CD14-positive monocyte (primary cell): ENCODE data around the gene KRTAP6-2. TPM values are rescaled to one million over a fixed set of nuclear protein-coding genes. Genes with fewer than 3 reads are reported as not detected.

Experiments used
- DNase-seq, 3 donors: peaks; one replicate each; pipeline ENCODE4 v3.0.0-alpha.2; 2011 to 2022
- H2AFZ ChIP-seq: 2 replicates; pipeline ENCODE4 v1.6.0; 2012; ENCODE audit warnings: mild to moderate bottlenecking, low read depth, low read length, inconsistent platforms; ENCODE audit not compliant: insufficient read depth, poor library complexity, severe bottlenecking
- H3K27ac ChIP-seq, 2 donors: 1 replicate in 1 of 2; 2 replicates in 1 of 2; pipeline ENCODE4 v1.5.1; 2012 to 2013; ENCODE audit warnings: low read length in 2 of 2, control low read depth in 1 of 2, inconsistent platforms in 1 of 2, low read depth in 1 of 2, mild to moderate bottlenecking in 1 of 2
- H3K27me3 ChIP-seq, 2 donors: one replicate each; pipeline versions ENCODE4 v1.6.0 to v1.6.1; 2011 to 2013; ENCODE audit warnings: low read length in 2 of 2; ENCODE audit not compliant: control insufficient read depth in 2 of 2, insufficient read depth in 2 of 2
- H3K36me3 ChIP-seq, 2 donors: replicated peaks in 1 of 2; 1 replicate in 1 of 2; 2 replicates in 1 of 2; pipeline versions ENCODE4 v1.5.1 to v1.6.1; 2012 to 2013; ENCODE audit warnings: low read length in 2 of 2, control low read depth in 1 of 2, inconsistent platforms in 1 of 2, mild to moderate bottlenecking in 1 of 2; ENCODE audit not compliant: insufficient read depth in 2 of 2, control insufficient read depth in 1 of 2
- H3K4me1 ChIP-seq, 2 donors: 1 replicate in 1 of 2; 2 replicates in 1 of 2; pipeline versions ENCODE4 v1.5.1 to v1.6.1; 2012 to 2013; ENCODE audit warnings: low read length in 2 of 2, control low read depth in 1 of 2, inconsistent platforms in 1 of 2, mild to moderate bottlenecking in 1 of 2, moderate library complexity in 1 of 2; ENCODE audit not compliant: insufficient read depth in 2 of 2, control insufficient read depth in 1 of 2
- H3K4me2 ChIP-seq: replicated peaks from 2 replicates; pipeline ENCODE3; 2012; ENCODE audit warnings: low read length, moderate library complexity, mild to moderate bottlenecking; ENCODE audit not compliant: poor library complexity, severe bottlenecking; ENCODE audit errors: extremely low read depth
- H3K4me3 ChIP-seq, 3 experiments: fragments of 200-600 bp in 1 of 3; sonication (generic) in 1 of 3; replicated peaks in 1 of 3; 1 replicate in 2 of 3; 2 replicates in 1 of 3; pipeline ENCODE4 v1.5.1; 2011 to 2013; ENCODE audit warnings: low read length in 3 of 3, mild to moderate bottlenecking in 3 of 3, control low read depth in 2 of 3, low read depth in 2 of 3, inconsistent platforms in 1 of 3, moderate library complexity in 1 of 3
- H3K79me2 ChIP-seq: 2 replicates; pipeline ENCODE4 v1.6.0; 2012; ENCODE audit warnings: mild to moderate bottlenecking, control low read depth, inconsistent platforms, low read length, moderate library complexity; ENCODE audit not compliant: insufficient read depth
- H3K9ac ChIP-seq: 2 replicates; pipeline ENCODE4 v1.6.0; 2017; ENCODE audit warnings: low read length, mild to moderate bottlenecking; ENCODE audit not compliant: insufficient read depth, poor library complexity, severe bottlenecking
- H3K9me3 ChIP-seq, 2 donors: replicated peaks in 1 of 2; 1 replicate in 1 of 2; 2 replicates in 1 of 2; pipeline versions ENCODE4 v1.5.1 to v1.6.1; 2012 to 2013; ENCODE audit warnings: low read length in 2 of 2, control low read depth in 1 of 2; ENCODE audit not compliant: control insufficient read depth in 1 of 2, insufficient read depth in 1 of 2
- H4K20me1 ChIP-seq: 2 replicates; pipeline ENCODE4 v1.6.0; 2012; ENCODE audit warnings: mild to moderate bottlenecking, low read length, control low read depth, moderate library complexity; ENCODE audit not compliant: insufficient read depth
- H3K27ac Mint-ChIP-seq, 7 donors: one replicate each; pipeline ENCODE4 v1.8.0; 2020; ENCODE audit warnings: mild to moderate bottlenecking in 7 of 7, mixed read lengths in 7 of 7, moderate library complexity in 6 of 7, inconsistent platforms in 2 of 7
- H3K27me3 Mint-ChIP-seq, 3 donors: one replicate each; pipeline ENCODE4 v1.8.0; 2021 to 2022; ENCODE audit warnings: low read depth in 3 of 3, mild to moderate bottlenecking in 3 of 3, mixed read lengths in 3 of 3, moderate library complexity in 3 of 3, inconsistent platforms in 1 of 3
- H3K36me3 Mint-ChIP-seq, 2 donors: one replicate each; pipeline ENCODE4 v1.8.0; 2020; ENCODE audit warnings: mixed read lengths in 2 of 2, inconsistent platforms in 1 of 2, mild to moderate bottlenecking in 1 of 2
- H3K4me1 Mint-ChIP-seq: one replicate; pipeline ENCODE4 v1.8.0; 2020; ENCODE audit warnings: mild to moderate bottlenecking, mixed read lengths
- H3K4me3 Mint-ChIP-seq, 2 donors: one replicate each; pipeline ENCODE4 v1.8.0; 2020; ENCODE audit warnings: mild to moderate bottlenecking in 2 of 2, mixed read lengths in 2 of 2, moderate library complexity in 1 of 2
- H3K9me3 Mint-ChIP-seq, 7 donors: one replicate each; pipeline ENCODE4 v1.8.0; 2020 to 2022; ENCODE audit warnings: mixed read lengths in 7 of 7, mild to moderate bottlenecking in 6 of 7, moderate library complexity in 6 of 7, inconsistent platforms in 2 of 7
- WGBS: methylation state at CpG from one replicate; pipeline ENCODE4 v1.1.5; 2013; ENCODE audit warnings: missing lambda C conversion rate; ENCODE audit not compliant: insufficient coverage; 5-methylcytosine and 5-hydroxymethylcytosine counted together
- intact Hi-C, 2 donors: fragments of 100-400 bp; cut with micrococcal nuclease; formaldehyde crosslinking; loops; one replicate each; pipeline versions ENCODE4 v1.15.0 to v1.15.1; 2023
- polyA plus RNA-seq, 3 donors: library from polyadenylated mRNA; depleted of rRNA in 1 of 3; unstranded in 2 of 3; stranded (reverse) in 1 of 3; fragments of 300-500 nt in 2 of 3; fragments of >200 nt in 1 of 3; fragmentation: Illumina TruSeq in 2 of 3; gene quantifications; 1 replicate in 2 of 3; 2 replicates in 1 of 3; pipeline ENCODE4 v1.2.3, GENCODE V29; 2012 to 2021
- TF ChIP-seq, protein P1 (sequence below): fragments of 200-600 bp; IDR thresholded peaks from one replicate; pipeline ENCODE4 v1.8.0; 2022; ENCODE audit warnings: antibody characterized with exemption, mild to moderate bottlenecking

The KRTAP6-2 gene
- polyA plus RNA-seq, 3 donors = not detected

DNA sequence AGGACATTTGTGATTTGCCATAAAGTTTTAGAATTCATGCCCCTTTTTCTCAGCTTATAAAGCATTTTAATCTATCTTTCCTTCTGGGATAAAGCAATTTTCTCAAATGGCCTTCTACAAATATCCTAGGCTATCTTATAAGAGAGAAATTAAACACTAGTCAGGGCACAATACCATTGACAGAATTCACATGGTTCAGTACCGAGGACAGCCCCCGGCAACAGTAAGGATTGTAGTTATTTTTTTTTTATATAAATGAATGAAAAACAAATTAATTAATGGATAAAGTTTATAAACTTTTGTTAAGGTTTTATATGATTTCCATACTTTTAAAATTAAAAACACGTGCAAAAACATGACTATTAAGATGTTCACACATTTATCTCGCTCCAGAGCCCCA lies 29.4 kb upstream of the KRTAP6-2 start:
- no peak overlapping the region for H3K27ac Mint-ChIP-seq
- no peaks in the 10 kb centered on the region for H3K4me1 ChIP-seq
- peaks cover 37 to 52% of the 10 kb centered on the region in 2 donors for H3K9me3 ChIP-seq
- no peak overlapping the region for H3K4me3 Mint-ChIP-seq
- H3K27me3 ChIP-seq = no peaks in the 10 kb centered on the region
- H3K27me3 Mint-ChIP-seq = peaks cover 0 to 1% (median 0%) of the 10 kb centered on the region in 3 donors
- H2AFZ ChIP-seq = no peak overlapping the region
- H3K36me3 Mint-ChIP-seq = no peaks in the 10 kb centered on the region
- H3K4me2 ChIP-seq = no peak overlapping the region
- H3K27ac ChIP-seq = no peak overlapping the region
- TF ChIP-seq, protein P1, sequence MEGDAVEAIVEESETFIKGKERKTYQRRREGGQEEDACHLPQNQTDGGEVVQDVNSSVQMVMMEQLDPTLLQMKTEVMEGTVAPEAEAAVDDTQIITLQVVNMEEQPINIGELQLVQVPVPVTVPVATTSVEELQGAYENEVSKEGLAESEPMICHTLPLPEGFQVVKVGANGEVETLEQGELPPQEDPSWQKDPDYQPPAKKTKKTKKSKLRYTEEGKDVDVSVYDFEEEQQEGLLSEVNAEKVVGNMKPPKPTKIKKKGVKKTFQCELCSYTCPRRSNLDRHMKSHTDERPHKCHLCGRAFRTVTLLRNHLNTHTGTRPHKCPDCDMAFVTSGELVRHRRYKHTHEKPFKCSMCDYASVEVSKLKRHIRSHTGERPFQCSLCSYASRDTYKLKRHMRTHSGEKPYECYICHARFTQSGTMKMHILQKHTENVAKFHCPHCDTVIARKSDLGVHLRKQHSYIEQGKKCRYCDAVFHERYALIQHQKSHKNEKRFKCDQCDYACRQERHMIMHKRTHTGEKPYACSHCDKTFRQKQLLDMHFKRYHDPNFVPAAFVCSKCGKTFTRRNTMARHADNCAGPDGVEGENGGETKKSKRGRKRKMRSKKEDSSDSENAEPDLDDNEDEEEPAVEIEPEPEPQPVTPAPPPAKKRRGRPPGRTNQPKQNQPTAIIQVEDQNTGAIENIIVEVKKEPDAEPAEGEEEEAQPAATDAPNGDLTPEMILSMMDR = no peak
- intact Hi-C loops = no loop called here
- H4K20me1 ChIP-seq = no peaks in the 10 kb centered on the region
- H3K4me1 Mint-ChIP-seq = no peaks in the 10 kb centered on the region
- H3K9ac ChIP-seq = no peak overlapping the region
- H3K9me3 Mint-ChIP-seq = peaks cover 8 to 31% (median 15%) of the 10 kb centered on the region in 7 donors
- no peaks in the 10 kb centered on the region for H3K36me3 ChIP-seq
- no peaks in the 10 kb centered on the region for H3K79me2 ChIP-seq
- no peak for DNase-seq
- no peak overlapping the region for H3K4me3 ChIP-seq
- WGBS = no CpG with 5 or more reads among the region's 4 CpGs

DNA sequence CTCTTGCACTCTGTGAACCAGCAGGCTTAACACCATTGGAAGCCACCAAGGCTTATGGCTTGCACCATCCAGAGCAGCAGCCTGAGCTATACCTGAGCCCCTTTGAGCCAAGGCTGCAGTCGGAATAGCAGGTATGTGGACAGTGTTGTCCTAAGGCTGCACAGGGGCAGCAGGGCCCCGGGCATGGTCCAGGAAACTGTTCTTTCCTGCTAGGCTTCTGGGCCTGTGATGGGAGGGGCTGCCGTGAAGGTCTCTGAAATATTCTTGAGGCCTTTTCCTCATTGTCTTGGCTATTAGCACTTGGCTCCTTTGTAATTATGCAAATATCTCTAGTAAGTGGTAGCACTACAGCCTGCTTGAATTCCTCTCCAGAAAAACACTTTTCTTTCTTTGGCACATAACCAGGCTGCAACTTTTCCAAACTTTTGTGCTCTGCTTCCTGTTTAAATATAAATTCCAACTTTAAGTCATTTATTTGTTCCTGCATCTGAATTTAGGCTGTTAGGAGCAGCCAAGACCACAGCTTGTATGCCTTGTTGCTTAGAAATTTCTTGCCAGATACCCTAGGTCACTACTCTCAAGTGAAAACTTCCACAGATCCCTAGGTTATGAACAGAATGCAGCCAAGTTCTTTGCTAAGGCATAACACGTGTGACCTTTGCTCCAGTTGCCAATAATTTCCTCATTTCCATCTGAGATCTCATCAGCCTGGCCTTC lies 26.9 kb upstream of the KRTAP6-2 start:
- TF ChIP-seq, protein P1 = no peak
- Histone ChIP-seq H4K20me1 (no peaks in the 10 kb centered on the region), H3K9ac (no peak overlapping the region), H3K4me1 (no peaks in the 10 kb centered on the region), H3K79me2 (no peaks in the 10 kb centered on the region), H2AFZ (no peak overlapping the region), H3K4me2 (no peak overlapping the region), H3K9me3 (peaks cover 35 to 53% of the 10 kb centered on the region in 2 donors), H3K36me3 (no peaks in the 10 kb centered on the region), H3K27me3 (no peaks in the 10 kb centered on the region), H3K27ac (no peak overlapping the region), H3K4me3 (no peak overlapping the region)
- Mint-ChIP-seq H3K36me3 (no peaks in the 10 kb centered on the region), H3K9me3 (peaks cover 7 to 25% (median 16%) of the 10 kb centered on the region in 7 donors), H3K27me3 (no peaks in the 10 kb centered on the region), H3K27ac (no peak overlapping the region), H3K4me3 (no peak overlapping the region), H3K4me1 (no peaks in the 10 kb centered on the region)
- intact Hi-C loops = no loop called here
- no peak for DNase-seq
- WGBS = 89% methylated on average over 3 of the region's 4 CpGs
